RWPE1 (cell line): ENCODE data around the gene LRFN3.
"Not testable (repeated sequence)": the region's sequence is repeated elsewhere in the genome, so short reads cannot be mapped to it uniquely, and the experiment has no call there.

Experiments
- CTCF ChIA-PET: fragments of 350-600 bp; sonication (Branson Sonifier 250); formaldehyde crosslinking; extraction: SDS; loops from one replicate; lab custom pipeline; 2021; lab: Yijun Ruan, JAX
- POLR2A ChIA-PET: fragments of 400-600 bp; formaldehyde crosslinking; extraction: SDS; loops from one replicate; lab custom pipeline; 2020; ENCODE audit warnings: antibody characterized with exemption; ENCODE audit not compliant: low non-redundant PET; lab: Yijun Ruan, JAX
- DNase-seq: peaks from one replicate; pipeline ENCODE4 v3.0.0; 2012; ENCODE audit warnings: low spot score
- H3K27ac ChIP-seq: fragments of 450-650 bp; 2 replicates; pipeline ENCODE4 v1.5.1; 2017
- CTCF ChIP-seq: fragments of 450-650 bp; conservative IDR thresholded peaks from 2 replicates; pipeline ENCODE4 v1.5.1; 2017; ENCODE audit warnings: low read depth, mild to moderate bottlenecking

LRFN3 gene

GRCh38 chr19:35978832-35979365 is 42.7 kb downstream of the LRFN3 start:
- POLR2A ChIA-PET = no interaction called here
- no peak for DNase-seq
- TF ChIP-seq CTCF = no peak
- H3K27ac ChIP-seq = no peak overlapping the region
- CTCF ChIA-PET = no interaction called here

GRCh38 chr19:35980997-35981396 is 44.8 kb downstream of the LRFN3 start:
- H3K27ac ChIP-seq, DNase-seq, POLR2A ChIA-PET: not testable (repeated sequence)
- CTCF ChIA-PET = interaction anchor here (0.6 kb wide), 1 partner anchor 500 kb away, joined by 3 read pairs; no protein-coding TSS in a partner anchor

- no peak for TF ChIP-seq CTCF
- ChIA-PET CTCF (no interaction called here), POLR2A (no interaction called here)
- no peak overlapping the region for H3K27ac ChIP-seq
- DNase-seq = no peak
Measured at GRCh38 chr19:35983177-35983576, 47.0 kb downstream of the LRFN3 start.

DNA sequence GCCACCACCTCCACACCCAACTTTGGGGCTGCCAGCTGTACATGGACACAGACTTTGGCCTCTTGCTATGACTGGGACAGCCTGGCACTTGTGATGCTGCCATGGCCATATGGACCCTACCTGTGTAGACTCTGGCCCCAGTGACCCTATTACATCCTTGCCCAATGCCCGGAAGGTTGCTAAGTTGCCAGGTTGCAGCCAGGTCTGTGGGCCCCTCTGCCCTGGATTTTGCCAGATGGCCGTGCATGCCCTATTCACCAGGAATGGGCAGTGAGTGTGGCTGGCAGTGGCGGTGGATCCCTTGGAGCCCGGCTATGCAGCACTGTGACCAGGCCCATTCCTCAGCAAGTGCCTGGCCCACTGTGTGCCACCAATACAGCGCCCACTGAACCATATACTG is 49.9 kb downstream of the LRFN3 start:
- ChIA-PET CTCF (interaction anchor here (0.6 kb wide), 1 partner anchor 1977 kb away, joined by 4 read pairs; no protein-coding TSS in a partner anchor), POLR2A (no interaction called here)
- TF ChIP-seq CTCF = no peak
- DNase-seq = no peak
- H3K27ac ChIP-seq = no peak overlapping the region

- no peak for DNase-seq
- no peak overlapping the region for H3K27ac ChIP-seq
- CTCF ChIA-PET = no interaction called here
Measured at GRCh38 chr19:35986664-35987570, 50.7 kb downstream of the LRFN3 start.

DNA sequence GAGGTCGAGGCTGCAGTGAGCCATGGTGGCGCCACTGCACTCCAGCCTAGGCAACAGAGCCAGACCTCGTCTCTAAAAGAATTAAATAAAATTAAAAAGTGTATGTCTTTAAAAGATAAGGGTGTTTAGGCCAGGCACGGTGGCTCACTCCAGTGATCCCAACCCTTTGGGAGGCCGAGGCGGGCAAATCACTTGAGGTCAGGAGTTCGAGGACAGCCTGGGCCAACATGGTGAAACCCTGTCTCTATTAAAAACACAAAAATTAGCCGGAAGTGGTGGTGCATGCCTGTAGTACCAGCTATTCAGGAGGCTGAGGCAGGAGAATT is 51.4 kb downstream of the LRFN3 start:
- ChIA-PET CTCF (no interaction called here), POLR2A (no interaction called here)
- H3K27ac ChIP-seq = no peak overlapping the region
- TF ChIP-seq CTCF = no peak
- DNase-seq = no peak

More at GRCh38 chr19:35986664-35987570, 50.7 kb downstream of the LRFN3 start:
- no peak for TF ChIP-seq CTCF
- POLR2A ChIA-PET = no interaction called here

- ChIA-PET CTCF (no interaction called here), POLR2A (no interaction called here)
- DNase-seq = no peak
- TF ChIP-seq CTCF = no peak
- H3K27ac ChIP-seq = no peak overlapping the region
Measured at GRCh38 chr19:35988824-35989223, 52.6 kb downstream of the LRFN3 start.
